ENCODE data around the gene IFNL1.

Gene IFNL1

DNA sequence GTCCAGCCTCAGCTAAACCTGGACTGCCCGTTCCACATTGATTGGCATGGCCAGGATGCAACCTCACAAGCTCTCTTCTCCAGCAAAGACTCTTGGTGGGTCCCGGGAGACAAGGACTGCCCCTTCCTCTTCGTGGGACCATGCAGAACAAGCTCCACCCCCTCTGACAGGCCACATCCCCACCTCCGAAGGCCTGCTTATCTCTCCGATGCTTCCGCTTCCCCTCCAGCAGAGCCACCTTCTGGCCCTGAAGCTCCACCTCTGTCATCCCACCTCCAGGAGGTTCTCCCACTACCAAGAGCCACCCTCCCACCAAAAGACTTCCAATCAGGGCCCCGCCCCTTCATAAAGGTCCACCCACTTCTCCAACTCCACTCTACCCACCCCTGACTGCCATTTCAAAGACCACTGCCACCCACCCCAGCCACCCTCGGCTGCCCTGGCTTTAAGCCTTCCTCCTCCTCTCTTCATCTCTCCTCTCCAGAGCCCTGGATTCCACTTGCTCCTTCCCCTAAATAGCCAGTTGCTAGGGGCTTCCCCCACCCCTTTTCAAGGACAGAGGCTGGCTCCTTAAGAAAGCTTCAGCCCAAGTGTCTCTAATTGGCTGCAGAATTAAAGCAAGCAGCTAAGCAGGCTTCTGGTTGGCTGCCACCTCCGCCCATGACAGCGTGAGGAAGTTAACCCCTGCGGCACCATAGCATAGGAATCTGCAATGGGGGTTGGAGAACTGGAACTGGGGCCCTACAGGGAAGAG, 14.5 kb downstream of the IFNL1 start:
- DNase-seq (ENCODE audit: low read depth) = no peak
- TF ChIP-seq CTCF (IDR thresholded peaks at IDR 0.05; ENCODE audit: control insufficient read depth, insufficient read depth, low read depth, low read length, missing control alignments) = no peak
- H3K4me3 ChIP-seq (ENCODE audit: control insufficient read depth, low read depth, low read length) = no peak overlapping the region

DNA sequence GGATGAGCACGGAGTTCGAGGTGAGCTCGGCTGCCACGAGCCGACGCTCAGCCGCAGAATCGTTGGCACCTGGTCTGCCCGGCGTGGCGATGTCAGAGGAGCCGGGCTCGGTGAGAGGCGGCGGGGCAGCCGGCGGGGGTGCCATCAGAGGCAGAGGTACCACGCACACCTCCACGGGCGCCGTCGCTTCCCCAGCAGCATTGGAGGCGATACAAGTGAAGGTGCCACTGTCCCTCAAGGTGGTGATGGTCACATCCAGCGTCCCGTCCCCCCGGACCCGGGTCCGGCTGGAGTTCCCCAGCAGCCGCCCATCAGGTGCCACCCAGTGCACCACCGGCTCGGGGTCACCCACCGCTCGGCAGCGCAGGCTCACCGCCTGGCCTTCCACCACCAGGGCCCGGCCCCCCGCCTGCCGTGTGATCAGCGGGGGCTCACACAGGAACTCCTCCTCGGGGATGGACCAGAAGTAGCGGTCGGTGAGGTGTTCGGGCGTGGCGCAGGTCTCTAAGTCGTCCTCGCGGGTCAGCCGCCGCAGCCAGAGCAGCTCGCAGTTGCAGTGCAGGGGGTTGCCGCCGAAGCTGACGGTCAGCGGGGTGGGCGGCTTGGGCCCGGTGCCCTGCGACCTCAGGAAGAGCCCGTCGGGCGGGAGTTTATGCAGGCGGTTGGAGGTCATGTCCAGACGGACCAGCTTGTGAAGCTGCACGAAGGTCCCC, 18.0 kb downstream of the IFNL1 start:
- no peak overlapping the region for H3K4me3 ChIP-seq (ENCODE audit: control insufficient read depth, low read depth, low read length)
- no peak for TF ChIP-seq CTCF (IDR thresholded peaks at IDR 0.05; ENCODE audit: control insufficient read depth, insufficient read depth, low read depth, low read length, missing control alignments)

DNA sequence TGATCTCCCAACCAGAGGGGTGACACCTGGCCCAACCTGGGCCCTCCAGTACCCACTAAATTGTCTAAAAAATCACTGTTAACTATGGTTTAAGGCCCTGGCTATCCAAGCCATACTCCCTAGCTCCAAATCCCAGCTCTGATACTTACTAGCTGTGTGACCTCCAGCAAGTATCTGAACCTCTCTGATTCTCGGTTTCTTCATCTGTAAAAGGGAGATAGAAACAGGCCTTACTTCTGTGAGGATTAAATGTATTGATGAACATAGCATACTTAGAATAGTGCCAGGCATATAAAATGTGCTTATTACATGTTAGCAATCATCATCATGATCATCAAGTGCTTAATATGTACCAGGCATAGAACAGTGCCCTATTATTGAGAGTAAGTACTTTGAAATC, 19.7 kb downstream of the IFNL1 start:
- no peak for TF ChIP-seq CTCF (IDR thresholded peaks at IDR 0.05; ENCODE audit: control insufficient read depth, insufficient read depth, low read depth, low read length, missing control alignments)
- no peak overlapping the region for H3K4me3 ChIP-seq (ENCODE audit: control insufficient read depth, low read depth, low read length)
- no peak for DNase-seq (ENCODE audit: low read depth)

More for the DNA sequence above, 18.0 kb downstream of the IFNL1 start:
- no peak for DNase-seq (ENCODE audit: low read depth)

DNA sequence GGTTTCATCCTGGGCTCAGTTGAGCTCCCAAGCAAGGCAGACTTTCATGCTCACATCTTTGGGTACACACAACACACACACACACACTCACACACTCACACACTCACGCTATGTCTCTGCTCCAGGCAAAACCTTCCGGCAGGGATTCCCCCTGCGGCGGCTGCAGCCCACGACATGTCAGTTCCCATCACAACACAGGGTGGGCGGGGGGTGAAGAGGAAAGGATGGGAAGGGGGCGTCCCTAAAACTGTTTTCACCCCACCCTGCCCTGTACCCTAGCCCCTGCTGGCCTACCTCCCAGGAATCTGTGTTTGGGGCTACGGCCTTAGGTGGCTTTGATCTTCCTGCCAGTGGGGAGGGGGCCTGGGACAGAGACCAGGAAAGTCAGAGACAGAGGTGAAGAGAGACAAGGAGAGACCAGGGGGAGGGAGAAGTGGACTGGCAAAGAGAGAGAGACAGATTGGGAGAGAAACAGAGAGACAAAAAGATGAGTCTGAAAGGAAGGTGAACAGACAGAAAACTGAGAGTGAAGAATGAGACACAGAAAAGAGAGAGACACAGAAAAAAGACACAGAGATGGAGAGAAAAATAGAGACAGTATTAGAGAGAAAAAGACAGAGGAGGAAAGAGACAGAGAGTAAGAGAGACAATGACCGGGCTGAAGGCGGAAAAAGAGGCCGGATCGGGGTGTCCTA, 20.6 kb downstream of the IFNL1 start:
- TF ChIP-seq CTCF (IDR thresholded peaks at IDR 0.05; ENCODE audit: control insufficient read depth, insufficient read depth, low read depth, low read length, missing control alignments) = no peak
- no peak for DNase-seq (ENCODE audit: low read depth)
- H3K4me3 ChIP-seq (ENCODE audit: control insufficient read depth, low read depth, low read length) = no peak overlapping the region

DNA sequence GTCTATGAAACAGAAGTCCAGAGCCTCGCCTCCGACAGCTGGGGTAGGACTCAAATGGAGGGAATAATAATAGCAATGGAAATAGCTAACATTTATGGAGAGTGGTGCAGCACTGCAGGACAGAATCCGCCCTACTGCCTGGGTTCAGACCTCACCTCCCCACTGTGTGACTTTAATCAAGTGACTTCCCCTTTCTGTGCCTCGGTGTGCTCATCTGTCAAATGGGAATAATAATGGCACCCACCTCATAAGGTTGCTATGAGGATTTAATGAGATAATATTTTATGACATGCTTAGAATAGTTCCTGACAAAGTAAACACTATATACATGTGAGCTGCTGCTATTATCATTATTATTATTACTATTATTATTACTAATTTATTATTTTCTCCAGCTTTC, 21.3 kb downstream of the IFNL1 start:
- TF ChIP-seq CTCF (IDR thresholded peaks at IDR 0.05; ENCODE audit: control insufficient read depth, insufficient read depth, low read depth, low read length, missing control alignments) = no peak
- no peak overlapping the region for H3K4me3 ChIP-seq (ENCODE audit: control insufficient read depth, low read depth, low read length)
- no peak for DNase-seq (ENCODE audit: low read depth)

- DNase-seq (ENCODE audit: low read depth) = no peak
- no peak overlapping the region for H3K4me3 ChIP-seq (ENCODE audit: control insufficient read depth, low read depth, low read length)
- TF ChIP-seq CTCF (IDR thresholded peaks at IDR 0.05; ENCODE audit: control insufficient read depth, insufficient read depth, low read depth, low read length, missing control alignments) = no peak
Measured at GRCh38 chr19:39318071-39318470, 21.9 kb downstream of the IFNL1 start.

Data from AG09309 (cell line).